Nephron (organoid): Measurements from ENCODE around the gene USH1G.

ENCODE experiments used
- H3K27ac Mint-ChIP-seq, 3 experiments: 2 replicates each; pipeline ENCODE4 v1.8.0; 2020; ENCODE audit warnings: mixed read lengths in 3 of 3, mild to moderate bottlenecking in 2 of 3, moderate library complexity in 1 of 3
- H3K27me3 Mint-ChIP-seq: 2 replicates; pipeline ENCODE4 v1.8.0; 2021; ENCODE audit warnings: low read depth, mild to moderate bottlenecking, moderate library complexity, mixed read lengths
- H3K36me3 Mint-ChIP-seq: 2 replicates; pipeline ENCODE4 v1.8.0; 2020; ENCODE audit warnings: low read depth, mixed read lengths
- H3K4me1 Mint-ChIP-seq: 2 replicates; pipeline ENCODE4 v1.8.0; 2020; ENCODE audit warnings: mixed read lengths
- H3K4me3 Mint-ChIP-seq, 3 experiments: 2 replicates each; pipeline ENCODE4 v1.8.0; 2020; ENCODE audit warnings: mild to moderate bottlenecking in 3 of 3, mixed read lengths in 3 of 3, moderate library complexity in 2 of 3
- H3K9me3 Mint-ChIP-seq: 2 replicates; pipeline ENCODE4 v1.8.0; 2020; ENCODE audit warnings: mixed read lengths
- CTCF ChIP-seq, 3 experiments: fragments of 200-600 bp; sonication (generic); IDR thresholded peaks; one replicate each; pipeline ENCODE4 v1.5.0; 2021; ENCODE audit warnings: antibody characterized with exemption in 3 of 3; ENCODE audit not compliant: unreplicated experiment in 3 of 3

USH1G gene

DNA sequence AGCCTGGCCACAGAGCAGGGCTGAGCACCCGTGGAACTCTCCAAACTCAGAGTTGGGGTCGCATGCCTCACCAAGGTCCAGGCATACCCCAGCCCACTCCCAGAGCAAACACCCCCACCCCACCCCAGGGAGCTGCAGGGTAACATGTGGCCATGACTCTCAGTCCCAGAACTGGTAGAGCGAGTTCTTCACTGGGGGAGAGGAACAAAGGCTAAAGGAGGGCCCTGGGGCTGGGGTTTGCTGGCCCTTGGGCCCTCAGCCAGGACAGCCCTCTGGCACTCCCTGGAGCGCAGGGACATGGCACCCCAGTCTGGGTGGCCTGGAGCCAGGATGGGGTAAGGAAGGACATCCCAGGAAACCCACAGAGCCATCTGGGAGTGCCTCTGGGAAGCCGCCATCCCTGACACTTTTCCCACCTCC lies 45.3 kb upstream of the USH1G start:
- Mint-ChIP-seq H3K27ac (no peak overlapping the region), H3K36me3 (no peaks in the 10 kb centered on the region), H3K4me3 (no peak overlapping the region), H3K9me3 (no peaks in the 10 kb centered on the region), H3K4me1 (peaks cover 6% of the 10 kb centered on the region), H3K27me3 (peaks cover 51% of the 10 kb centered on the region)
- TF ChIP-seq CTCF (IDR thresholded peaks at IDR 0.05; ENCODE audit: unreplicated experiment in 3 of 3), result no peak

DNA sequence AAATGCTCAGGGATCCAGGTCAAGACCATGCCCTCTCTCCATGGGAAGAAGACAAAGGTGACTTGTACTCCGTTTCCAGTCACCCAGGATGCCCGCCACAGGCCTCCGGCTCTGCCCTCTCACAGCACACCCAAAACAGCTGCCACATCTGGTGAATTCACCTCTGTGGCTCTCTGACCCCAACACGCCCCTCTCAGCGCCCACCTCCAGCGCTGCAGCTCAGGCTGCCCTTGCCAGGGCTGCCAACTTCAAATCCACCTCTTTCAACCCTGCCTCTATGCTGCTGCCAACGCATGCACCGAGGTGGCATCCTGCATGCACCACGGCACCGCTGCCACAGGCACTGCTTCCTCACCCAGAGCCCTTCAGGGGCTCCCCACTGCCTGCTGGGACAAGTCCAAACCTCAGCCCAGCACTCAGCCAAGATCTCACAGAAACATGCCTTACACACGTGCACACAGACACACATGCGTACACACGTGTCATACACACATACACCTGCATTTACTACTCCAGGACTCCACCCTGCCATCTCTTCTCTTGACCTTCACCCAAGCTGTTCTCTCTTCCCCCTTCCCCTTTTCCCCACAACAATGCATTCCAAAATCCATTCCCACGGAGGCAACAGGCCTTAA lies 42.0 kb upstream of the USH1G start:
- no peak for TF ChIP-seq CTCF (IDR thresholded peaks at IDR 0.05; ENCODE audit: unreplicated experiment in 3 of 3)
- Mint-ChIP-seq H3K9me3 (no peaks in the 10 kb centered on the region), H3K4me1 (no peaks in the 10 kb centered on the region), H3K36me3 (no peaks in the 10 kb centered on the region), H3K27ac (no peak overlapping the region), H3K4me3 (no peak overlapping the region), H3K27me3 (peaks cover 22% of the 10 kb centered on the region)

DNA sequence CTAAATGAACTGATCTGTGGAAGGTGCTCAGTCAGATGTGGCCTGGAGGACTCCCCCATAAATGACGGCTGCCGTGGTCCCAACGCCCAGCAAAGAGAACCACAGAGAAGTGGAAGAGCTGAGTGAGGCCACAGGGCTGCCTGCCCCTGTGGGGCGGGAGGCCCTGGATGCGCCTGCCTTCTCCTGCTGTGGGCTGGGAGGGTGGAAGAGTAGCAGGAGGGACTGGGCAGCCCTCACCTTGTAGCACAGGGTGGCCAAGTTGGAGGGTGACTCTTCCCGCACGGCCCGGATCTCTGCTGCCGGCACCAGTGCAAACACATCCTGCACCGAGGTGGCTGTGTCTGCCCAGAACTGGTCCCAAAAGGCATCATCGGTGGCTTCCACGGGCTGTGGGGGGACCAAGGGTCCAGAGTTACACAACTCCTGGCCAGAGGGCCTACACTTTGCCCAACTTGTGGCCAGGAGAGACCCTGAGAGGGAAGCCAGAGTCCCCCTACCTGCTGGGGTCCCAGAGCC lies 41.2 kb upstream of the USH1G start:
- Mint-ChIP-seq H3K9me3 (no peaks in the 10 kb centered on the region), H3K27me3 (peaks cover 24% of the 10 kb centered on the region), H3K27ac (no peak overlapping the region), H3K4me3 (no peak overlapping the region), H3K4me1 (no peaks in the 10 kb centered on the region), H3K36me3 (no peaks in the 10 kb centered on the region)
- no peak for TF ChIP-seq CTCF (IDR thresholded peaks at IDR 0.05; ENCODE audit: unreplicated experiment in 3 of 3)

DNA sequence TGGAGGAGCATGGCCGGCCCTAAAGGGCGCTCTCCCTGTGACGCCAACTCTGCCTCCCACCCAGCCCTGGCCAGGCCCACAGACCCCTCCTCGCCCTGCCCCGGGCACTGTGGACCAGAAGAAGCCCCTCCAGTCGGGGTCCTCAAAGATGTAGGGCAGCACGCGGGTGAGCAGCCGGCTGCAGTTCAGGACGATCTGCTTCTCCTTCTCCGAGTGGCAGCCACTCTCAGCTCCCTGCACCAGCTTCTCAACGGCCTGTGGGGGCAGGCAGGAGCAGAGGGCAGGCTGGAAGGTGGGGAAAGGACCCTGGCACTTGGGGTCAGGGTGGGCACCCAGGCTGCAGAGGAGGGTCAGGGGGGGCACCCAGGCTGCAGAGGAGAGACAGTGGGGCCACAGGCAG lies 40.6 kb upstream of the USH1G start:
- no peaks in the 10 kb centered on the region for H3K4me1 Mint-ChIP-seq
- H3K4me3 Mint-ChIP-seq, result no peak overlapping the region
- no peak for TF ChIP-seq CTCF (IDR thresholded peaks at IDR 0.05; ENCODE audit: unreplicated experiment in 3 of 3)
- H3K27ac Mint-ChIP-seq, result no peak overlapping the region
- no peaks in the 10 kb centered on the region for H3K9me3 Mint-ChIP-seq
- peaks cover 24% of the 10 kb centered on the region for H3K27me3 Mint-ChIP-seq
- H3K36me3 Mint-ChIP-seq, result no peaks in the 10 kb centered on the region

DNA sequence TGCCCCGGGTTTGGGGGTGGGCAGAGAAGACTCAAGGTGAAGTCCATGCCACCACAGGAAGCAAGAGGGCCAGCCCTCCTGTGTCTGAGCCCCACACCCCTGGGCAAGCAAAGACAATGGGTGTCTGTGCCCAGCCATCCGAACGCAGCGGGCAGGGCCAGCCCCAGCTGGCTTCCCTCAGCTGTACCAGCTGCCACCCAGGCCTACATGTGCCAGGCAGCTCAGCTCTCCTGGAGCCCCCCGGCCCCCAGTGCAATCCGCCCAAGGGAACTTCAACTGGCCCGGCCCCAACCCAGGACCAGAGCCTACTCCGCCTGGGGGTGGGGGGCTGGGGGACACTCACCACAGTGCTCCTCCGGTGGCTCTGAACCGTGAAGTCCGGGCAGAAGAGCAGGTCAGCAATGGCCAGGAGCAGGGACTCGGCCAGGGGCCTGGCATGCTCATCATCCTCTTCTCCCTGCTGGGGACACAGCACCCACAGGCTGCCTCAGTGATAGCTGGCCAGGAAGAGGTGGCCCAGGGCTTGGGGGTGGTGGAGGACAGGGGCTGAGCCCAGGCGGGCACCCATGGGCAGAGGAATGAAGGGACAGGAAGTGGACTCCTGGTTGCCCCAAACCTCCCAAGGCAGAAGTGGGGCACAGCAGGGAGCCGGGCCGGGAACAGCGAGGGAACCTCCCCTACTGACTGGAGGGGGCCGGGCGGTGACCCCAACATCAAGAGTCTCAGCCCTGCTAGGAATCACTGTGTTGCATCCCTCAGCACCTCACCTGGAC lies 39.8 kb upstream of the USH1G start:
- Mint-ChIP-seq H3K27me3 (peaks cover 25% of the 10 kb centered on the region), H3K27ac (no peak overlapping the region), H3K36me3 (no peaks in the 10 kb centered on the region), H3K4me3 (no peak overlapping the region), H3K4me1 (no peaks in the 10 kb centered on the region), H3K9me3 (no peaks in the 10 kb centered on the region)
- no peak for TF ChIP-seq CTCF (IDR thresholded peaks at IDR 0.05; ENCODE audit: unreplicated experiment in 3 of 3)
